Fibroblast of lung (primary cell): ENCODE results near the gene DARS1. TPM values are rescaled to one million over a fixed set of nuclear protein-coding genes. Genes with fewer than 3 reads are reported as not detected.
A peak's percentile ranks its signal among the peaks of the same experiment; 100 is the strongest.

ENCODE experiments used
- DNase-seq, 2 donors: peaks; one replicate each; pipeline versions ENCODE4 v3.0.0 to v3.0.0-alpha.2; 2010; ENCODE audit warnings: low read depth in 2 of 2
- H2AFZ ChIP-seq: 2 replicates; pipeline ENCODE4 v1.5.1; 2012; ENCODE audit warnings: low read length, control low read depth, inconsistent platforms
- H3K27ac ChIP-seq: 2 replicates; pipeline ENCODE4 v1.5.1; 2011; ENCODE audit warnings: low read length, control low read depth; ENCODE audit not compliant: insufficient read depth
- H3K27me3 ChIP-seq: 2 replicates; pipeline ENCODE4 v1.5.1; 2011; ENCODE audit warnings: mild to moderate bottlenecking, low read length; ENCODE audit not compliant: control insufficient read depth, insufficient read depth
- H3K36me3 ChIP-seq: 2 replicates; pipeline ENCODE4 v1.5.1; 2011; ENCODE audit warnings: low read length; ENCODE audit not compliant: control insufficient read depth, insufficient read depth
- H3K4me1 ChIP-seq: 2 replicates; pipeline ENCODE4 v1.5.1; 2011; ENCODE audit warnings: low read length; ENCODE audit not compliant: control insufficient read depth, insufficient read depth; ENCODE audit errors: extremely low read depth
- H3K4me2 ChIP-seq: 2 replicates; pipeline ENCODE4 v1.5.1; 2011; ENCODE audit warnings: low read length, control low read depth; ENCODE audit not compliant: insufficient read depth; ENCODE audit errors: extremely low read depth
- H3K4me3 ChIP-seq, 4 experiments: fragments of 200-600 bp in 1 of 4; sonication (generic) in 1 of 4; replicated peaks in 1 of 4; 2 replicates each; pipeline ENCODE4 v1.5.1; 2011 to 2016; ENCODE audit warnings: low read length in 4 of 4, low read depth in 3 of 4, mild to moderate bottlenecking in 3 of 4, control low read depth in 2 of 4, inconsistent platforms in 1 of 4, mixed read lengths in 1 of 4; ENCODE audit not compliant: insufficient read depth in 1 of 4; ENCODE audit errors: control extremely low read depth in 1 of 4
- H3K79me2 ChIP-seq: 2 replicates; pipeline ENCODE4 v1.5.1; 2012; ENCODE audit warnings: mild to moderate bottlenecking, low read length, inconsistent platforms; ENCODE audit not compliant: control insufficient read depth, insufficient read depth
- H3K9ac ChIP-seq: 2 replicates; pipeline ENCODE4 v1.5.1; 2011; ENCODE audit warnings: mild to moderate bottlenecking, low read length, control low read depth; ENCODE audit not compliant: insufficient read depth
- H3K9me3 ChIP-seq: 2 replicates; pipeline ENCODE4 v1.5.1; 2012; ENCODE audit warnings: low read depth, low read length; ENCODE audit not compliant: control insufficient read depth, insufficient read depth
- H4K20me1 ChIP-seq: 2 replicates; pipeline ENCODE4 v1.5.1; 2011; ENCODE audit warnings: low read length; ENCODE audit not compliant: control insufficient read depth, insufficient read depth; ENCODE audit errors: extremely low read depth
- CTCF ChIP-seq, 2 donors: IDR thresholded peaks in 1 of 2; conservative IDR thresholded peaks in 1 of 2; 1 replicate in 1 of 2; 2 replicates in 1 of 2; pipeline ENCODE4 v1.5.1; 2011 to 2012; ENCODE audit warnings: low read length in 2 of 2, control low read depth in 1 of 2, inconsistent platforms in 1 of 2, low read depth in 1 of 2, mild to moderate bottlenecking in 1 of 2
- EZH2 ChIP-seq: IDR thresholded peaks from 2 replicates; pipeline ENCODE4 v1.5.1; 2012; ENCODE audit warnings: low read length, control low read depth, mild to moderate bottlenecking; ENCODE audit errors: missing control alignments
- polyA plus RNA-seq, 2 donors: library from polyadenylated mRNA; depleted of rRNA in 1 of 2; stranded (reverse) in 1 of 2; unstranded in 1 of 2; fragments of >200 nt; gene quantifications; 2 replicates each; pipeline ENCODE4 v1.2.1, GENCODE V29; 2011 to 2012; ENCODE audit warnings: missing spikeins in 1 of 2
- total RNA-seq: library from RNA; depleted of rRNA; stranded (reverse); fragments of >200 nt; gene quantifications from 2 replicates; pipeline ENCODE4 v1.2.1, GENCODE V29; 2014

The DARS1 gene
- total and polyA plus RNA-seq, 2 donors (not counting 1 experiment from before 2014, with no cell fraction given): 75.5 to 110 TPM

- no peaks in the 10 kb centered on the region for H3K79me2 ChIP-seq
- TF ChIP-seq CTCF (conservative IDR thresholded peaks at IDR 0.05 in 1 of 2, IDR thresholded peaks at IDR 0.05 in 1 of 2; ENCODE audit: low read depth in 1 of 2, low read length in 2 of 2) (no peak), EZH2 (no peak)
- peak overlapping the region; percentile 27 for H3K4me2 ChIP-seq
- no peak overlapping the region for H3K9ac ChIP-seq
- H3K27ac ChIP-seq: no peak overlapping the region
- no peaks in the 10 kb centered on the region for H3K27me3 ChIP-seq
- peak in 1 of 2 donors; percentile 90 for DNase-seq
- H3K4me1 ChIP-seq: peaks cover 2% of the 10 kb centered on the region
- H4K20me1 ChIP-seq: no peaks in the 10 kb centered on the region
- H3K36me3 ChIP-seq: no peaks in the 10 kb centered on the region
- no peak overlapping the region for H3K4me3 ChIP-seq
- H2AFZ ChIP-seq: no peak overlapping the region
- H3K9me3 ChIP-seq: no peaks in the 10 kb centered on the region
These were observed 24.7 kb upstream of the DARS1 start for GRCh38 chr2:136010126-136010525.

- no peak for TF ChIP-seq CTCF (conservative IDR thresholded peaks at IDR 0.05 in 1 of 2, IDR thresholded peaks at IDR 0.05 in 1 of 2; ENCODE audit: low read depth in 1 of 2, low read length in 2 of 2)
- Histone ChIP-seq H3K27ac (no peak overlapping the region), H3K27me3 (no peaks in the 10 kb centered on the region), H3K4me3 (no peak overlapping the region), H2AFZ (no peak overlapping the region), H3K4me2 (no peak overlapping the region), H3K36me3 (no peaks in the 10 kb centered on the region), H3K79me2 (no peaks in the 10 kb centered on the region), H3K4me1 (peaks cover 2% of the 10 kb centered on the region), H4K20me1 (no peaks in the 10 kb centered on the region), H3K9ac (no peak overlapping the region), H3K9me3 (no peaks in the 10 kb centered on the region)
- no peak for DNase-seq
These were observed 22.9 kb upstream of the DARS1 start for GRCh38 chr2:136008205-136008865.

GRCh38 chr2:136006658-136007057, 21.2 kb upstream of the DARS1 start:
- Histone ChIP-seq H3K4me2 (no peak overlapping the region), H3K4me1 (peaks cover 2% of the 10 kb centered on the region), H3K27ac (no peak overlapping the region), H3K9ac (no peak overlapping the region), H4K20me1 (no peaks in the 10 kb centered on the region), H3K36me3 (no peaks in the 10 kb centered on the region), H3K27me3 (no peaks in the 10 kb centered on the region), H2AFZ (no peak overlapping the region), H3K4me3 (no peak overlapping the region), H3K9me3 (no peaks in the 10 kb centered on the region), H3K79me2 (no peaks in the 10 kb centered on the region)
- TF ChIP-seq CTCF (conservative IDR thresholded peaks at IDR 0.05 in 1 of 2, IDR thresholded peaks at IDR 0.05 in 1 of 2; ENCODE audit: low read depth in 1 of 2, low read length in 2 of 2) (no peak), EZH2 (no peak)
- DNase-seq: peak in 1 of 2 donors; percentile 75
